ENCODE measurements around the gene WDR70. TPM values are rescaled to one million over a fixed set of nuclear protein-coding genes. Genes with fewer than 3 reads are reported as not detected.
"Not testable (repeated sequence)": the region's sequence is repeated elsewhere in the genome, so short reads cannot be mapped to it uniquely, and the experiment has no call there.

WDR70 gene
- total RNA-seq, 1 donor from 2014 or later: 31.3 TPM

GRCh38 chr5:37464581-37464980, 85.5 kb downstream of the WDR70 start:
- H3K9ac ChIP-seq (ENCODE audit: low read length); H2AFZ ChIP-seq (ENCODE audit: low read depth, low read length); H3K27me3 Mint-ChIP-seq (ENCODE audit: low read depth, unreplicated experiment); H3K9me3 ChIP-seq (ENCODE audit: insufficient read depth, low read depth, low read length); H4K20me1 ChIP-seq (ENCODE audit: insufficient read depth, low read length); H3K27ac ChIP-seq (ENCODE audit: low read depth, low read length); H3K79me2 ChIP-seq (ENCODE audit: insufficient read depth, low read length); FAIRE-seq; H3K4me1 Mint-ChIP-seq (ENCODE audit: low read depth, unreplicated experiment); H3K4me1 ChIP-seq (ENCODE audit: insufficient read depth, low read length); H3K4me3 Mint-ChIP-seq (ENCODE audit: unreplicated experiment); H3K36me3 ChIP-seq (ENCODE audit: insufficient read depth, low read length); H3K4me2 ChIP-seq (ENCODE audit: low read length); H3K4me3 ChIP-seq (ENCODE audit: insufficient read depth, low read depth, low read length); DNase-seq (ENCODE audit: low read depth); H3K27ac Mint-ChIP-seq (ENCODE audit: unreplicated experiment); H3K36me3 Mint-ChIP-seq (ENCODE audit: low read depth, unreplicated experiment); H3K27me3 ChIP-seq (ENCODE audit: insufficient read depth, low read length); H3K9me3 Mint-ChIP-seq (ENCODE audit: unreplicated experiment): not testable (repeated sequence)

GRCh38 chr5:37469383-37469782, 90.3 kb downstream of the WDR70 start:
- not testable (repeated sequence) for H3K79me2 ChIP-seq (ENCODE audit: insufficient read depth, low read length); DNase-seq (ENCODE audit: low read depth); H3K9ac ChIP-seq (ENCODE audit: low read length); FAIRE-seq; H3K4me3 Mint-ChIP-seq (ENCODE audit: unreplicated experiment); H3K4me1 Mint-ChIP-seq (ENCODE audit: low read depth, unreplicated experiment); H3K36me3 Mint-ChIP-seq (ENCODE audit: low read depth, unreplicated experiment); H3K27ac ChIP-seq (ENCODE audit: low read depth, low read length); H3K27me3 ChIP-seq (ENCODE audit: insufficient read depth, low read length); H3K36me3 ChIP-seq (ENCODE audit: insufficient read depth, low read length); H3K9me3 Mint-ChIP-seq (ENCODE audit: unreplicated experiment); H2AFZ ChIP-seq (ENCODE audit: low read depth, low read length); H3K27me3 Mint-ChIP-seq (ENCODE audit: low read depth, unreplicated experiment); H3K4me1 ChIP-seq (ENCODE audit: insufficient read depth, low read length); H3K4me3 ChIP-seq (ENCODE audit: insufficient read depth, low read depth, low read length); H3K9me3 ChIP-seq (ENCODE audit: insufficient read depth, low read depth, low read length); H3K4me2 ChIP-seq (ENCODE audit: low read length); H4K20me1 ChIP-seq (ENCODE audit: insufficient read depth, low read length); H3K27ac Mint-ChIP-seq (ENCODE audit: unreplicated experiment)

GRCh38 chr5:37471666-37472197, 92.6 kb downstream of the WDR70 start:
- Histone ChIP-seq H3K4me1 (ENCODE audit: insufficient read depth, low read length) (no peaks in the 10 kb centered on the region), H2AFZ (ENCODE audit: low read depth, low read length) (no peak overlapping the region), H3K4me3 (ENCODE audit: insufficient read depth, low read depth, low read length) (no peak overlapping the region), H3K36me3 (ENCODE audit: insufficient read depth, low read length) (peaks cover 4% of the 10 kb centered on the region), H3K4me2 (ENCODE audit: low read length) (no peak overlapping the region), H3K9ac (ENCODE audit: low read length) (no peak overlapping the region), H3K9me3 (ENCODE audit: insufficient read depth, low read depth, low read length) (no peaks in the 10 kb centered on the region), H3K27ac (ENCODE audit: low read depth, low read length) (no peak overlapping the region), H3K79me2 (ENCODE audit: insufficient read depth, low read length) (no peaks in the 10 kb centered on the region), H4K20me1 (ENCODE audit: insufficient read depth, low read length) (no peaks in the 10 kb centered on the region), H3K27me3 (ENCODE audit: insufficient read depth, low read length) (no peaks in the 10 kb centered on the region)
- Mint-ChIP-seq H3K9me3 (ENCODE audit: unreplicated experiment) (no peaks in the 10 kb centered on the region), H3K36me3 (ENCODE audit: low read depth, unreplicated experiment) (peaks cover 4% of the 10 kb centered on the region), H3K4me3 (ENCODE audit: unreplicated experiment) (no peak overlapping the region), H3K27ac (ENCODE audit: unreplicated experiment) (no peak overlapping the region), H3K27me3 (ENCODE audit: low read depth, unreplicated experiment) (no peaks in the 10 kb centered on the region), H3K4me1 (ENCODE audit: low read depth, unreplicated experiment) (peaks cover 4% of the 10 kb centered on the region)
- TF ChIP-seq CTCF (IDR thresholded peaks at IDR 0.05; ENCODE audit: insufficient read depth, low read depth, low read length): no peak
- no peak for TF ChIP-seq EZH2 (IDR thresholded peaks at IDR 0.05; ENCODE audit: insufficient read depth, low read length)
- FAIRE-seq: no peak
- DNase-seq (ENCODE audit: low read depth): no peak

Data from astrocyte (in vitro differentiated cells and primary cell).